WTC11 (cell line): ENCODE measurements around the gene ENO2.

Experiments
- ATF1 ChIP-seq: sonication (generic); formaldehyde crosslinking; IDR thresholded peaks from 2 replicates; pipeline ENCODE4 v1.8.1; 2023; ENCODE audit warnings: mild to moderate bottlenecking, moderate library complexity, missing genetic modification reagents
- CREB1 ChIP-seq: sonication (generic); formaldehyde crosslinking; IDR thresholded peaks from 2 replicates; pipeline ENCODE4 v1.8.0; 2023; ENCODE audit warnings: mild to moderate bottlenecking, missing genetic modification reagents
- ESRRA ChIP-seq: sonication (generic); formaldehyde crosslinking; IDR thresholded peaks from 2 replicates; pipeline ENCODE4 v1.8.1; 2022; ENCODE audit warnings: mild to moderate bottlenecking, missing genetic modification reagents, borderline replicate concordance
- FOXP4 ChIP-seq: sonication (generic); formaldehyde crosslinking; IDR thresholded peaks from 2 replicates; pipeline ENCODE4 v1.8.0; 2022; ENCODE audit warnings: mild to moderate bottlenecking, missing genetic modification reagents
- HMGA2 ChIP-seq: fragments of 250-450 bp; sonication (Bioruptor Pico); IDR thresholded peaks from 2 replicates; pipeline ENCODE4 v1.4.0; 2021; ENCODE audit warnings: mild to moderate bottlenecking, moderate library complexity
- JUN ChIP-seq: sonication (generic); formaldehyde crosslinking; IDR thresholded peaks from 2 replicates; pipeline ENCODE4 v1.8.0; 2023; ENCODE audit warnings: mild to moderate bottlenecking, missing genetic modification reagents
- SP1 ChIP-seq: sonication (generic); formaldehyde crosslinking; conservative IDR thresholded peaks from 2 replicates; pipeline ENCODE4 v1.8.1; 2022; ENCODE audit warnings: missing genetic modification reagents
- TCF7 ChIP-seq: sonication (generic); formaldehyde crosslinking; IDR thresholded peaks from 2 replicates; pipeline ENCODE4 v1.8.0; 2022; ENCODE audit warnings: mild to moderate bottlenecking, low read depth, missing genetic modification reagents, moderate library complexity
- USF2 ChIP-seq: sonication (generic); formaldehyde crosslinking; IDR thresholded peaks from 2 replicates; pipeline ENCODE4 v1.8.1; 2023; ENCODE audit warnings: mild to moderate bottlenecking, missing genetic modification reagents, moderate library complexity
- ZNF138 ChIP-seq: sonication (generic); formaldehyde crosslinking; conservative IDR thresholded peaks from 2 replicates; pipeline ENCODE4 v1.8.1; 2022; ENCODE audit warnings: mild to moderate bottlenecking, moderate library complexity, missing genetic modification reagents
- ZNF416 ChIP-seq: fragments of 250-450 bp; sonication (Bioruptor Pico); IDR thresholded peaks from 2 replicates; pipeline ENCODE4 v1.9.0; 2021; ENCODE audit warnings: mild to moderate bottlenecking, inconsistent platforms
- TF ChIP-seq, protein P1 (sequence below): sonication (generic); formaldehyde crosslinking; IDR thresholded peaks from 2 replicates; pipeline ENCODE4 v1.8.0; 2022; ENCODE audit warnings: mild to moderate bottlenecking, missing genetic modification reagents
- TF ChIP-seq, protein P2 (sequence below): fragments of 200-600 bp; IDR thresholded peaks from 2 replicates; pipeline ENCODE4 v1.8.0; 2022; ENCODE audit warnings: antibody characterized with exemption
- TF ChIP-seq, protein P3 (sequence below): sonication (generic); formaldehyde crosslinking; IDR thresholded peaks from 2 replicates; pipeline ENCODE4 v1.8.0; 2022; ENCODE audit warnings: missing genetic modification reagents

- TF ChIP-seq HMGA2 (CRISPR knock-in tag) (no peak), JUN (CRISPR knock-in tag) (no peak), ZNF416 (CRISPR knock-in tag) (no peak), USF2 (no peak), TCF7 (CRISPR knock-in tag) (no peak), FOXP4 (CRISPR knock-in tag) (no peak), ATF1 (CRISPR knock-in tag) (no peak), ESRRA (no peak), SP1 (CRISPR knock-in tag) (no peak), CREB1 (CRISPR knock-in tag) (no peak), ZNF138 (no peak)
- TF ChIP-seq, protein P1, sequence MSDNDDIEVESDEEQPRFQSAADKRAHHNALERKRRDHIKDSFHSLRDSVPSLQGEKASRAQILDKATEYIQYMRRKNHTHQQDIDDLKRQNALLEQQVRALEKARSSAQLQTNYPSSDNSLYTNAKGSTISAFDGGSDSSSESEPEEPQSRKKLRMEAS = no peak
- TF ChIP-seq, protein P2, sequence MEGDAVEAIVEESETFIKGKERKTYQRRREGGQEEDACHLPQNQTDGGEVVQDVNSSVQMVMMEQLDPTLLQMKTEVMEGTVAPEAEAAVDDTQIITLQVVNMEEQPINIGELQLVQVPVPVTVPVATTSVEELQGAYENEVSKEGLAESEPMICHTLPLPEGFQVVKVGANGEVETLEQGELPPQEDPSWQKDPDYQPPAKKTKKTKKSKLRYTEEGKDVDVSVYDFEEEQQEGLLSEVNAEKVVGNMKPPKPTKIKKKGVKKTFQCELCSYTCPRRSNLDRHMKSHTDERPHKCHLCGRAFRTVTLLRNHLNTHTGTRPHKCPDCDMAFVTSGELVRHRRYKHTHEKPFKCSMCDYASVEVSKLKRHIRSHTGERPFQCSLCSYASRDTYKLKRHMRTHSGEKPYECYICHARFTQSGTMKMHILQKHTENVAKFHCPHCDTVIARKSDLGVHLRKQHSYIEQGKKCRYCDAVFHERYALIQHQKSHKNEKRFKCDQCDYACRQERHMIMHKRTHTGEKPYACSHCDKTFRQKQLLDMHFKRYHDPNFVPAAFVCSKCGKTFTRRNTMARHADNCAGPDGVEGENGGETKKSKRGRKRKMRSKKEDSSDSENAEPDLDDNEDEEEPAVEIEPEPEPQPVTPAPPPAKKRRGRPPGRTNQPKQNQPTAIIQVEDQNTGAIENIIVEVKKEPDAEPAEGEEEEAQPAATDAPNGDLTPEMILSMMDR = no peak
- TF ChIP-seq, protein P3, sequence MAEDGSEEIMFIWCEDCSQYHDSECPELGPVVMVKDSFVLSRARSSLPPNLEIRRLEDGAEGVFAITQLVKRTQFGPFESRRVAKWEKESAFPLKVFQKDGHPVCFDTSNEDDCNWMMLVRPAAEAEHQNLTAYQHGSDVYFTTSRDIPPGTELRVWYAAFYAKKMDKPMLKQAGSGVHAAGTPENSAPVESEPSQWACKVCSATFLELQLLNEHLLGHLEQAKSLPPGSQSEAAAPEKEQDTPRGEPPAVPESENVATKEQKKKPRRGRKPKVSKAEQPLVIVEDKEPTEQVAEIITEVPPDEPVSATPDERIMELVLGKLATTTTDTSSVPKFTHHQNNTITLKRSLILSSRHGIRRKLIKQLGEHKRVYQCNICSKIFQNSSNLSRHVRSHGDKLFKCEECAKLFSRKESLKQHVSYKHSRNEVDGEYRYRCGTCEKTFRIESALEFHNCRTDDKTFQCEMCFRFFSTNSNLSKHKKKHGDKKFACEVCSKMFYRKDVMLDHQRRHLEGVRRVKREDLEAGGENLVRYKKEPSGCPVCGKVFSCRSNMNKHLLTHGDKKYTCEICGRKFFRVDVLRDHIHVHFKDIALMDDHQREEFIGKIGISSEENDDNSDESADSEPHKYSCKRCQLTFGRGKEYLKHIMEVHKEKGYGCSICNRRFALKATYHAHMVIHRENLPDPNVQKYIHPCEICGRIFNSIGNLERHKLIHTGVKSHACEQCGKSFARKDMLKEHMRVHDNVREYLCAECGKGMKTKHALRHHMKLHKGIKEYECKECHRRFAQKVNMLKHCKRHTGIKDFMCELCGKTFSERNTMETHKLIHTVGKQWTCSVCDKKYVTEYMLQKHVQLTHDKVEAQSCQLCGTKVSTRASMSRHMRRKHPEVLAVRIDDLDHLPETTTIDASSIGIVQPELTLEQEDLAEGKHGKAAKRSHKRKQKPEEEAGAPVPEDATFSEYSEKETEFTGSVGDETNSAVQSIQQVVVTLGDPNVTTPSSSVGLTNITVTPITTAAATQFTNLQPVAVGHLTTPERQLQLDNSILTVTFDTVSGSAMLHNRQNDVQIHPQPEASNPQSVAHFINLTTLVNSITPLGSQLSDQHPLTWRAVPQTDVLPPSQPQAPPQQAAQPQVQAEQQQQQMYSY = no peak
These were observed 43.1 kb upstream of the ENO2 start for GRCh38 chr12:6871052-6871957.
